Peyer's patch (tissue), 4 donors: ENCODE data around the gene SLC9A8.
"Not testable (repeated sequence)": the region's sequence is repeated elsewhere in the genome, so short reads cannot be mapped to it uniquely, and the experiment has no call there.

Experiments
- CTCF ChIP-seq, 6 experiments: fragments of 450-650 bp in 4 of 6; fragments of 200-600 bp in 2 of 6; sonication (generic) in 1 of 6; IDR thresholded peaks; one replicate each; pipeline ENCODE4 v1.5.1; 2017 to 2019; ENCODE audit warnings: antibody characterized with exemption in 6 of 6, mild to moderate bottlenecking in 3 of 6, moderate library complexity in 1 of 6
- POLR2A ChIP-seq, 2 donors: fragments of 450-650 bp; IDR thresholded peaks; one replicate each; pipeline ENCODE4 v1.5.1; 2017; ENCODE audit warnings: antibody characterized with exemption in 2 of 2, mild to moderate bottlenecking in 2 of 2, moderate library complexity in 2 of 2

DNA sequence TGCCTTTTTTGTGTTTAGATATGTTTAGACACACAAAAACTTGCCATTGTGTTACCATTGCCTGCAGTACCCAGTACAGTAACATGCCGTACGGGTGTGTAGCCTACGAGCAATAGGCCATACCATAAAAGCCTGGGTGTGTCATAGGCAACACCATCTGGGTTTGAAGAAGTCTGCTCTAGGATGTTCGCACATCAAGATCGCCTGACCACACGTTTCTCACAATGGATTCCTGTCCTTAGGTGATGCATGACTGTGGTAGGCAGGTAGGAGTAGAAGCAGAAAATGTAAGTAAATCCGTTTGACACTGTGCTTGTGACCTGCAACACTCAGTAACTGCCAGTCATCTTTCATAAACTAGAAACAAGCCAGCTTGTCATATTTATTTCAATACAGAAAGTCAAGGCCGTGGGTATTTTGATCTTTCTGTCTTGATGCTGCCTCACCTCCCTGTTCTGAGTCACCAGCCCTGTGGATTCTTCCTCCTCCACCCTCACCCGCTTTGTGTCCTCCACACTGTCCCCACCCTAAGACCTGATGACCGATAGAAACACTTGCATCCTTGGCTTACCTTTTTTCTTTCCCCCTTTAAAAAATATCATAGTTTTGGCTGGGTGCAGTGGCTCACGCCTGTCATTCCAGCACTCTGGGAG, 7.3 kb upstream of the SLC9A8 start:
- TF ChIP-seq CTCF (IDR thresholded peaks at IDR 0.05) = peak in 2 of 6 experiments; percentile 16 to 18
- TF ChIP-seq POLR2A (IDR thresholded peaks at IDR 0.05) = not testable (repeated sequence)
